H9 (cell line): ENCODE results near the gene PCCA. TPM values are rescaled to one million over a fixed set of nuclear protein-coding genes. Genes with fewer than 3 reads are reported as not detected.
"Not testable (repeated sequence)": the region's sequence is repeated elsewhere in the genome, so short reads cannot be mapped to it uniquely, and the experiment has no call there.

Experiments used
- DNase-seq: peaks from one replicate; pipeline ENCODE4 v3.0.0-alpha.2; 2017
- H2AFZ ChIP-seq: one replicate; pipeline ENCODE4 v1.6.1; 2013; ENCODE audit warnings: mild to moderate bottlenecking, low read length, control low read depth, moderate library complexity
- H2AK5ac ChIP-seq: 2 replicates; pipeline ENCODE4 v1.6.1; 2013; ENCODE audit warnings: low read length, control low read depth, mixed read lengths; ENCODE audit not compliant: insufficient read length
- H2BK120ac ChIP-seq: one replicate; pipeline ENCODE4 v1.6.1; 2013; ENCODE audit warnings: low read depth, mild to moderate bottlenecking, low read length, control low read depth, inconsistent platforms; ENCODE audit not compliant: poor library complexity, severe bottlenecking
- H2BK12ac ChIP-seq: 2 replicates; pipeline ENCODE4 v1.6.1; 2013; ENCODE audit warnings: low read length, control low read depth, mixed read lengths, low read depth; ENCODE audit not compliant: insufficient read length
- H2BK15ac ChIP-seq: 2 replicates; pipeline ENCODE4 v1.6.1; 2013; ENCODE audit warnings: low read depth, low read length, control low read depth
- H2BK20ac ChIP-seq: one replicate; pipeline ENCODE4 v1.6.1; 2013; ENCODE audit warnings: low read depth, mild to moderate bottlenecking, low read length, control low read depth, inconsistent platforms; ENCODE audit not compliant: poor library complexity, severe bottlenecking
- H2BK5ac ChIP-seq: 2 replicates; pipeline ENCODE4 v1.6.1; 2013; ENCODE audit warnings: low read length, control low read depth, mixed read lengths; ENCODE audit not compliant: insufficient read length
- H3K14ac ChIP-seq: 2 replicates; pipeline ENCODE4 v1.6.1; 2013; ENCODE audit warnings: low read length, control low read depth; ENCODE audit not compliant: insufficient read depth
- H3K18ac ChIP-seq: 2 replicates; pipeline ENCODE4 v1.6.1; 2013; ENCODE audit warnings: low read depth, mild to moderate bottlenecking, mixed read lengths, low read length, control low read depth; ENCODE audit not compliant: insufficient read length
- H3K23ac ChIP-seq: 2 replicates; pipeline ENCODE4 v1.6.1; 2013; ENCODE audit warnings: low read length, control low read depth, mixed read lengths, low read depth; ENCODE audit not compliant: insufficient read length
- H3K23me2 ChIP-seq: 2 replicates; pipeline ENCODE4 v1.6.1; 2013; ENCODE audit warnings: low read depth, mild to moderate bottlenecking, mixed read lengths, low read length, control low read depth; ENCODE audit not compliant: insufficient read length, poor library complexity, severe bottlenecking
- H3K27ac ChIP-seq: 2 replicates; pipeline ENCODE4 v1.5.1; 2013; ENCODE audit warnings: low read length, control low read depth, mixed read lengths, low read depth; ENCODE audit not compliant: insufficient read length
- H3K27me3 ChIP-seq: 2 replicates; pipeline ENCODE4 v1.6.1; 2013; ENCODE audit warnings: low read length, control low read depth, inconsistent platforms; ENCODE audit not compliant: insufficient read depth
- H3K4ac ChIP-seq: 2 replicates; pipeline ENCODE4 v1.6.1; 2013; ENCODE audit warnings: low read depth, mild to moderate bottlenecking, control low read depth, inconsistent platforms, low read length, moderate library complexity
- H3K4me1 ChIP-seq: 2 replicates; pipeline ENCODE4 v1.6.1; 2013; ENCODE audit warnings: low read length, control low read depth, inconsistent platforms; ENCODE audit not compliant: insufficient read depth
- H3K4me2 ChIP-seq: 2 replicates; pipeline ENCODE4 v1.6.1; 2013; ENCODE audit warnings: low read length, control low read depth, mixed read lengths; ENCODE audit not compliant: insufficient read length, insufficient read depth
- H3K56ac ChIP-seq: 2 replicates; pipeline ENCODE4 v1.6.1; 2013; ENCODE audit warnings: low read depth, mild to moderate bottlenecking, mixed read lengths, low read length, control low read depth; ENCODE audit not compliant: insufficient read length
- H3K79me1 ChIP-seq: 2 replicates; pipeline ENCODE4 v1.6.1; 2013; ENCODE audit warnings: low read depth, mild to moderate bottlenecking, moderate library complexity, low read length, control low read depth, inconsistent platforms; ENCODE audit not compliant: insufficient read depth, poor library complexity, severe bottlenecking
- H3K79me2 ChIP-seq: 2 replicates; pipeline ENCODE4 v1.6.1; 2013; ENCODE audit warnings: low read length, control low read depth, inconsistent platforms; ENCODE audit not compliant: insufficient read depth
- H3K9ac ChIP-seq: 2 replicates; pipeline ENCODE4 v1.6.1; 2013; ENCODE audit warnings: low read length, control low read depth, mixed read lengths; ENCODE audit not compliant: insufficient read length; ENCODE audit errors: extremely low read depth
- H3K9me3 ChIP-seq: one replicate; pipeline ENCODE4 v1.6.1; 2013; ENCODE audit warnings: low read depth, low read length, inconsistent platforms; ENCODE audit not compliant: control insufficient read depth
- H3T11ph ChIP-seq: one replicate; pipeline ENCODE4 v1.6.1; 2013; ENCODE audit warnings: mild to moderate bottlenecking, low read length, control low read depth, inconsistent platforms
- H4K20me1 ChIP-seq: one replicate; pipeline ENCODE4 v1.6.1; 2013; ENCODE audit not compliant: control insufficient read depth, insufficient read length, insufficient read depth
- H4K5ac ChIP-seq: 2 replicates; pipeline ENCODE4 v1.6.1; 2013; ENCODE audit warnings: low read depth, mild to moderate bottlenecking, mixed read lengths, low read length, control low read depth; ENCODE audit not compliant: insufficient read length
- H4K8ac ChIP-seq: replicated peaks from 2 replicates; pipeline ENCODE4 v1.6.1; 2013; ENCODE audit warnings: low read length, control low read depth, mixed read lengths, low read depth; ENCODE audit not compliant: insufficient read length
- H4K91ac ChIP-seq: 2 replicates; pipeline ENCODE4 v1.6.1; 2013; ENCODE audit warnings: low read depth, mild to moderate bottlenecking, moderate library complexity, mixed read lengths, low read length, control low read depth; ENCODE audit not compliant: insufficient read length
- H3K27ac Mint-ChIP-seq, 3 experiments: 2 replicates in 2 of 3; 3 replicates in 1 of 3; pipeline ENCODE4 v1.8.0; 2020 to 2021; ENCODE audit warnings: mixed read lengths in 3 of 3, mild to moderate bottlenecking in 1 of 3, moderate library complexity in 1 of 3
- H3K27me3 Mint-ChIP-seq: 2 replicates; pipeline ENCODE4 v1.8.0; 2021; ENCODE audit warnings: low read depth, mild to moderate bottlenecking, moderate library complexity, mixed read lengths
- H3K36me3 Mint-ChIP-seq, 3 experiments: 2 replicates in 2 of 3; 3 replicates in 1 of 3; pipeline ENCODE4 v1.8.0; 2020 to 2021; ENCODE audit warnings: low read depth in 3 of 3, mixed read lengths in 3 of 3; ENCODE audit not compliant: insufficient read depth in 1 of 3
- H3K4me1 Mint-ChIP-seq, 2 experiments: 2 replicates each; pipeline ENCODE4 v1.8.0; 2020; ENCODE audit warnings: mixed read lengths in 2 of 2
- H3K4me3 Mint-ChIP-seq, 2 experiments: 2 replicates in 1 of 2; 3 replicates in 1 of 2; pipeline ENCODE4 v1.8.0; 2020 to 2021; ENCODE audit warnings: mild to moderate bottlenecking in 2 of 2, mixed read lengths in 2 of 2, moderate library complexity in 1 of 2
- H3K9me3 Mint-ChIP-seq, 2 experiments: 2 replicates in 1 of 2; 3 replicates in 1 of 2; pipeline ENCODE4 v1.8.0; 2020; ENCODE audit warnings: mild to moderate bottlenecking in 2 of 2, mixed read lengths in 2 of 2, moderate library complexity in 1 of 2
- WGBS: extraction: QIAGEN DNeasy Blood & Tissue Kit; methylation state at CpG from one replicate; pipeline ENCODE4 v1.1.7; 2013; ENCODE audit warnings: missing lambda C conversion rate, low lambda C conversion rate, mixed read lengths; ENCODE audit not compliant: insufficient read length; ENCODE audit errors: extremely low coverage; 5-methylcytosine and 5-hydroxymethylcytosine counted together
- total RNA-seq: library from RNA; stranded (reverse); gene quantifications from 2 replicates; pipeline ENCODE4 v1.2.1, GENCODE V29; 2021
- TF ChIP-seq, protein P1 (sequence below): fragments of 200-600 bp; sonication (generic); conservative IDR thresholded peaks from 3 replicates; pipeline ENCODE4 v1.8.0; 2021; ENCODE audit warnings: antibody characterized with exemption, mild to moderate bottlenecking

Gene PCCA
- total RNA-seq, 1 experiment from 2014 or later = 56.5 TPM

DNA sequence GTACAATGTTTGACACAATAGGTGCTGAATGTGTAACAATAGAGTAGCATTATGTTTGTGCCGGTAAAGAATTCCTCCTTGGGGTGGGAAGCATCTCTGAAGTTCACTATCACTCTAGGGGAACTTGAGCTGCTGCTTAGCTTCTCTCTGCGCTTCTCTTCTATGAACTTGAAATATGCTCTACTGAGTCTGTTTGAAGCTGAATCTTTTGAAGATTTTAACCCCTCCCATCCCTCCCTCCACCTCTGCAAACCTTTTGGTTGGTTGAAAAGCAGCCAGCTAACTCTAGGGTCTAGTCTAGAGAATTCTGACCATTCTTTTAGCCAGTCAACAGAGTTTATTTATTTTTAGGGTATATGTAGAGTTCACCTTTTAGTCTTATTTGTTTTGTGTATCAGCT lies 2.5 kb downstream of the PCCA start:
- H3K79me2 ChIP-seq = peaks cover 39% of the 10 kb centered on the region
- no peak overlapping the region for H3K18ac ChIP-seq
- H4K8ac ChIP-seq = no peak overlapping the region
- no peak overlapping the region for H3K56ac ChIP-seq
- no peak overlapping the region for H2AK5ac ChIP-seq
- H3K36me3 Mint-ChIP-seq = peaks cover 19 to 37% (median 30%) of the 10 kb centered on the region in 3 experiments
- no peak overlapping the region for H3T11ph ChIP-seq
- H3K4me1 Mint-ChIP-seq = peaks cover 40 to 46% of the 10 kb centered on the region in 2 experiments
- H3K9ac ChIP-seq = no peak overlapping the region
- DNase-seq = no peak
- no peak overlapping the region for H2BK12ac ChIP-seq
- H3K4ac ChIP-seq = no peak overlapping the region
- H3K9me3 Mint-ChIP-seq = peaks cover 5% of the 10 kb centered on the region in 2 experiments; a peak in 4 of 5 replicates
- no peak overlapping the region for H2AFZ ChIP-seq
- TF ChIP-seq, protein P1, sequence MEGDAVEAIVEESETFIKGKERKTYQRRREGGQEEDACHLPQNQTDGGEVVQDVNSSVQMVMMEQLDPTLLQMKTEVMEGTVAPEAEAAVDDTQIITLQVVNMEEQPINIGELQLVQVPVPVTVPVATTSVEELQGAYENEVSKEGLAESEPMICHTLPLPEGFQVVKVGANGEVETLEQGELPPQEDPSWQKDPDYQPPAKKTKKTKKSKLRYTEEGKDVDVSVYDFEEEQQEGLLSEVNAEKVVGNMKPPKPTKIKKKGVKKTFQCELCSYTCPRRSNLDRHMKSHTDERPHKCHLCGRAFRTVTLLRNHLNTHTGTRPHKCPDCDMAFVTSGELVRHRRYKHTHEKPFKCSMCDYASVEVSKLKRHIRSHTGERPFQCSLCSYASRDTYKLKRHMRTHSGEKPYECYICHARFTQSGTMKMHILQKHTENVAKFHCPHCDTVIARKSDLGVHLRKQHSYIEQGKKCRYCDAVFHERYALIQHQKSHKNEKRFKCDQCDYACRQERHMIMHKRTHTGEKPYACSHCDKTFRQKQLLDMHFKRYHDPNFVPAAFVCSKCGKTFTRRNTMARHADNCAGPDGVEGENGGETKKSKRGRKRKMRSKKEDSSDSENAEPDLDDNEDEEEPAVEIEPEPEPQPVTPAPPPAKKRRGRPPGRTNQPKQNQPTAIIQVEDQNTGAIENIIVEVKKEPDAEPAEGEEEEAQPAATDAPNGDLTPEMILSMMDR = no peak
- H2BK15ac ChIP-seq = no peak overlapping the region
- no peak overlapping the region for H2BK120ac ChIP-seq
- no peaks in the 10 kb centered on the region for H3K4me1 ChIP-seq
- H2BK5ac ChIP-seq = no peak overlapping the region
- peaks cover 10% of the 10 kb centered on the region for H3K23me2 ChIP-seq
- H4K5ac ChIP-seq = no peak overlapping the region
- H3K79me1 ChIP-seq = peaks cover 11% of the 10 kb centered on the region
- H3K14ac ChIP-seq = no peak overlapping the region
- H4K20me1 ChIP-seq = no peaks in the 10 kb centered on the region
- no peak overlapping the region for H4K91ac ChIP-seq
- H3K4me3 Mint-ChIP-seq = peak overlapping the region; percentile 1 to 3; a peak in 4 of 5 replicates
- no peaks in the 10 kb centered on the region for H3K9me3 ChIP-seq
- no peak overlapping the region for H3K23ac ChIP-seq
- no peaks in the 10 kb centered on the region for H3K27me3 ChIP-seq
- peak overlapping the region; percentile 9 for H3K4me2 ChIP-seq
- H3K27ac ChIP-seq = no peak overlapping the region
- no peaks in the 10 kb centered on the region; the same call in 1 of the 2 replicates for H3K27me3 Mint-ChIP-seq
- no CpG with 5 or more reads among the region's 2 CpGs for WGBS
- no peak overlapping the region for H2BK20ac ChIP-seq
- H3K27ac Mint-ChIP-seq = no peak overlapping the region

DNA sequence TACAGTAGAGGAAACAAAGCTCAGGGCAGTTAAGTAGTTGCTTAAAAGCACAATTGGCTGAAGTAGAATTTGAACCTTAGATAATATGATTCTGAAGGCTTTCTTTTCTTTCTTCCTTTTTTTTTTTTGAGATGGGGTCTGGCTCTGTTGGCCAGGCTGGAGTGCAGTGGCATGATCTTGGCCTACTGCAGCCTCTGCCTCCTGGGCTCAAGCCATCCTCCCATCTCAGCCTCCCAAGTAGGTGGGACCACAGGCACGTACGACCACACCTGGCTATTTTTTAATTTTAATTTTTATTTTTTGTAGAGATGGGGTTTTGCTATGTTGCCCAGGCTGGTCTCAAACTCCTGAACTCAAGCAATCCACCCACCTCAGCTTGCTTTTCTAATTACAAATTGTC lies 3.4 kb downstream of the PCCA start:
- H3K27me3 ChIP-seq, H3K4ac ChIP-seq, H4K5ac ChIP-seq, H2AK5ac ChIP-seq, H3K14ac ChIP-seq, H3K4me2 ChIP-seq, H3K27ac Mint-ChIP-seq, H4K91ac ChIP-seq, H3K4me1 ChIP-seq, H3T11ph ChIP-seq, H2BK15ac ChIP-seq, DNase-seq, H3K23ac ChIP-seq, H3K9me3 ChIP-seq, H3K9ac ChIP-seq, H2BK5ac ChIP-seq, H3K18ac ChIP-seq, H2BK12ac ChIP-seq, H4K20me1 ChIP-seq, H3K56ac ChIP-seq, H4K8ac ChIP-seq, H3K4me3 Mint-ChIP-seq, H3K27me3 Mint-ChIP-seq, H3K27ac ChIP-seq, H2AFZ ChIP-seq, H2BK120ac ChIP-seq, H3K9me3 Mint-ChIP-seq, H2BK20ac ChIP-seq: not testable (repeated sequence)
- H3K79me2 ChIP-seq = peaks cover 42% of the 10 kb centered on the region
- Mint-ChIP-seq H3K36me3 (peaks cover 18 to 35% (median 28%) of the 10 kb centered on the region in 3 experiments), H3K4me1 (peaks cover 35 to 40% of the 10 kb centered on the region in 2 experiments)
- H3K23me2 ChIP-seq = peaks cover 10% of the 10 kb centered on the region
- no CpG with 5 or more reads among the region's 2 CpGs for WGBS
- H3K79me1 ChIP-seq = peaks cover 12% of the 10 kb centered on the region
